Choroid plexus epithelial cell (primary cell): ENCODE measurements around the gene PLSCR3.

ENCODE experiments used
- DNase-seq: peaks from one replicate; pipeline ENCODE4 v3.0.0-alpha.2; 2010; ENCODE audit warnings: low read depth
- H3K4me3 ChIP-seq: 2 replicates; pipeline ENCODE4 v1.5.1; 2011; ENCODE audit warnings: low read depth, mild to moderate bottlenecking, control low read depth, low read length, moderate library complexity
- CTCF ChIP-seq: conservative IDR thresholded peaks from 2 replicates; pipeline ENCODE4 v1.5.1; 2011; ENCODE audit warnings: low read depth, mild to moderate bottlenecking, control low read depth, inconsistent platforms, low read length, moderate library complexity

PLSCR3 gene

DNA sequence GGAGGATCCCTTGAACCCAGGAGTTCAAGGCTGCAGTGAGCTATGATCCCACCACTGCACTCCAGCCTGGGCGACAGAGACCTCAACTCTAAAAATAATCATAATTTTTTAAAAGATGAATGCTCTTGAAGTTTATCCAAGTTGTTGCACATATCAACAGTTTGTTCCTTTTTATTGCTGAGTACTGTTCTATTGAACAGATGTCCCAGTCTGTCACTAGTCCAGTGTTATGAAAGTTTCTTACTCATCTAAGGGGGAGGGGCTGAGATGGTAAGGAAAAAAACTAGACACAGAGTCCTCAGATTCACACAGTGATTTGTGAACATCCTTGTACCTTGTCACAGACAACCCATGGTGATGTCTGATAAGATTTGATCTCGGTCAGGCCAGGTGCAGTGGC lies 54.1 kb downstream of the PLSCR3 start:
- DNase-seq = no peak
- no peak for TF ChIP-seq CTCF
- H3K4me3 ChIP-seq = no peak overlapping the region
